ENCODE results near the gene TADA2B. TPM values are rescaled to one million over a fixed set of nuclear protein-coding genes. Genes with fewer than 3 reads are reported as not detected.
A peak's percentile ranks its signal among the peaks of the same experiment; 100 is the strongest.

Gene TADA2B
- total and polyA plus RNA-seq, 2 donors (not counting 1 experiment from before 2014, with no cell fraction given), result 13.6 to 38.5 TPM

DNA sequence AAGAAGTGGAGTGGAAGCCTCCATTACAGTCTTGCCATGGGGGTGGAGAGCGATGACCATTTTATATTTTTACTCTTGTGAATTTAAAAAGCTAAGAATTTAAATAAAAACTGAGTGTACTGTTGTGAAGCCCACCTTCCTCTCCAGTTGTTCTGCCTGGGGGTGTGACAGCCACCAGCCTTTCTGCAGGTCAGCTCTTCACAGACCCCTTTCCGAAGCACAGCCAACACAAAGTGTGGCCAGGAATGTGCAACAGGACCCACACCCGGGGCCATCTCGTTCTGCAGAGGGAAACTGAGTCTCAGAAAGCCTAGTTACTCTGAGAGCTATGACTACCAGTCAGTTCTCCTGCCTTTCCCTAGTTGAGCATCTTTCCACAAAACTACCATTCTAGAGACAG lies 23.3 kb downstream of the TADA2B start:
- H3K36me3 ChIP-seq (replicated peaks in 1 of 2; ENCODE audit: control extremely low read depth in 1 of 2, control insufficient read depth in 1 of 2, extremely low read depth in 1 of 2, insufficient read depth in 2 of 2, low read length in 1 of 2), result peaks cover 2 to 26% of the 10 kb centered on the region in 2 experiments
- ChIA-PET POLR2A (interaction anchor here (0.6 to 4.8 kb wide), 4 partner anchors 24 to 427 kb away, joined by 3 to 36 read pairs (median 10); partner anchors contain the start of genes TADA2B and TBC1D14), CTCF (interaction anchor here (2.0 to 11.2 kb wide), 4 partner anchors 9 to 349 kb away, joined by 8 to 164 read pairs (median 122); partner anchors contain the start of genes BLOC1S4 and TADA2B)
- no peak for TF ChIP-seq EZH2 (IDR thresholded peaks at IDR 0.05; ENCODE audit: borderline replicate concordance, insufficient read depth, low read depth, low read length, poor library complexity, severe bottlenecking)
- TF ChIP-seq, protein P1, sequence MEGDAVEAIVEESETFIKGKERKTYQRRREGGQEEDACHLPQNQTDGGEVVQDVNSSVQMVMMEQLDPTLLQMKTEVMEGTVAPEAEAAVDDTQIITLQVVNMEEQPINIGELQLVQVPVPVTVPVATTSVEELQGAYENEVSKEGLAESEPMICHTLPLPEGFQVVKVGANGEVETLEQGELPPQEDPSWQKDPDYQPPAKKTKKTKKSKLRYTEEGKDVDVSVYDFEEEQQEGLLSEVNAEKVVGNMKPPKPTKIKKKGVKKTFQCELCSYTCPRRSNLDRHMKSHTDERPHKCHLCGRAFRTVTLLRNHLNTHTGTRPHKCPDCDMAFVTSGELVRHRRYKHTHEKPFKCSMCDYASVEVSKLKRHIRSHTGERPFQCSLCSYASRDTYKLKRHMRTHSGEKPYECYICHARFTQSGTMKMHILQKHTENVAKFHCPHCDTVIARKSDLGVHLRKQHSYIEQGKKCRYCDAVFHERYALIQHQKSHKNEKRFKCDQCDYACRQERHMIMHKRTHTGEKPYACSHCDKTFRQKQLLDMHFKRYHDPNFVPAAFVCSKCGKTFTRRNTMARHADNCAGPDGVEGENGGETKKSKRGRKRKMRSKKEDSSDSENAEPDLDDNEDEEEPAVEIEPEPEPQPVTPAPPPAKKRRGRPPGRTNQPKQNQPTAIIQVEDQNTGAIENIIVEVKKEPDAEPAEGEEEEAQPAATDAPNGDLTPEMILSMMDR (IDR thresholded peaks at IDR 0.05), result no peak
- H3K9me3 ChIP-seq (ENCODE audit: control extremely low read depth in 1 of 3, control insufficient read depth in 2 of 3, insufficient read depth in 1 of 3, low read length in 2 of 3), result no peaks in the 10 kb centered on the region
- H2AFZ ChIP-seq (ENCODE audit: insufficient read depth, low read depth, low read length, poor library complexity, severe bottlenecking), result no peak overlapping the region
- H3K4me1 Mint-ChIP-seq, result peaks cover 44% of the 10 kb centered on the region
- H3K27ac Mint-ChIP-seq, result peak overlapping the region; percentile 37
- no peaks in the 10 kb centered on the region for H3K9me3 Mint-ChIP-seq (ENCODE audit: insufficient read depth)
- peak overlapping the region in 2 of 5 experiments; percentile 34 to 73 for H3K4me3 ChIP-seq (ENCODE audit: control extremely low read depth in 1 of 5, extremely low read depth in 1 of 5, insufficient read depth in 1 of 5, low read depth in 2 of 5, low read length in 4 of 5)
- H3K4me3 Mint-ChIP-seq, result peak overlapping the region; percentile 94
- peak overlapping the region; percentile 87 for H3K9ac ChIP-seq (ENCODE audit: low read length)
- intact Hi-C loops (cut with micrococcal nuclease), result no loop called here
- peaks cover 3% of the 10 kb centered on the region for H3K27me3 Mint-ChIP-seq
- ATAC-seq (ENCODE audit: low read depth) (no peak), DNase-seq (no peak)
- H3K4me2 ChIP-seq (replicated peaks; ENCODE audit: low read depth, low read length, poor library complexity, severe bottlenecking), result peak overlapping the region; percentile 85
- peaks cover 49% of the 10 kb centered on the region for H4K20me1 ChIP-seq (ENCODE audit: control insufficient read depth, insufficient read depth, low read length, poor library complexity, severe bottlenecking)
- H3K79me2 ChIP-seq (ENCODE audit: control insufficient read depth, insufficient read depth, low read length), result peaks cover 35% of the 10 kb centered on the region
- H3K27ac ChIP-seq (ENCODE audit: low read length in 2 of 2), result no peak overlapping the region
- H3K4me1 ChIP-seq (ENCODE audit: control insufficient read depth in 2 of 2, insufficient read depth in 2 of 2, low read length in 2 of 2), result peaks cover 26 to 37% of the 10 kb centered on the region in 2 donors
- H3K27me3 ChIP-seq (replicated peaks in 1 of 4; ENCODE audit: control extremely low read depth in 1 of 4, control insufficient read depth in 3 of 4, insufficient read depth in 4 of 4, low read length in 3 of 4), result peaks cover 0 to 3% (median under 1%) of the 10 kb centered on the region in 4 experiments
- 78% methylated on average over 3 of the region's 4 CpGs for WGBS (ENCODE audit: insufficient coverage)

DNA sequence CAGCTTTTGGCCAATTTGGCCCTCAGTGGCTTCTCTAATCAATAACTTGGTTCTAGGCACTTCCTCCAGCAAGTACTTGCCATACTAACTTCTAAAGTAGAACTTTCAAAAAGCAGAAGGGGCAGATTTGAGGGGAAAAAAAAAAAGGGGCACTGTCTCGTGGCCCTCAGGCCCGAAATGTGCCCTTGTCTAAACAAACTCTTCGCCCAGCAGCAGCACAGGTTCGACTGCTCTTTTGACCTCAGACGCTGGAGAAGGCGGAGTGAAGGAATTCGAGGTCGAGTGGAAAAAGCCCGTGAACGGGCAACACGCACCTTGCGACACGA lies 23.9 kb downstream of the TADA2B start:
- peak overlapping the region; percentile 82 for H2AFZ ChIP-seq (ENCODE audit: insufficient read depth, low read depth, low read length, poor library complexity, severe bottlenecking)
- Mint-ChIP-seq H3K27ac (peak overlapping the region; percentile 82), H3K4me1 (peaks cover 44% of the 10 kb centered on the region), H3K4me3 (peak overlapping the region; percentile 94), H3K9me3 (ENCODE audit: insufficient read depth) (no peaks in the 10 kb centered on the region), H3K27me3 (peaks cover 3% of the 10 kb centered on the region)
- H3K4me3 ChIP-seq (ENCODE audit: control extremely low read depth in 1 of 5, extremely low read depth in 1 of 5, insufficient read depth in 1 of 5, low read depth in 2 of 5, low read length in 4 of 5), result peak overlapping the region; percentile 34 to 90 (median 80)
- 5% methylated on average over 13 of the region's 13 CpGs for WGBS (ENCODE audit: insufficient coverage)
- peak overlapping the region; percentile 87 for H3K9ac ChIP-seq (ENCODE audit: low read length)
- peaks cover 35% of the 10 kb centered on the region for H3K79me2 ChIP-seq (ENCODE audit: control insufficient read depth, insufficient read depth, low read length)
- no peaks in the 10 kb centered on the region for H3K9me3 ChIP-seq (ENCODE audit: control extremely low read depth in 1 of 3, control insufficient read depth in 2 of 3, insufficient read depth in 1 of 3, low read length in 2 of 3)
- ATAC-seq (ENCODE audit: low read depth) (no peak), DNase-seq (no peak)
- peaks cover 0 to 20% of the 10 kb centered on the region in 2 experiments for H3K36me3 ChIP-seq (replicated peaks in 1 of 2; ENCODE audit: control extremely low read depth in 1 of 2, control insufficient read depth in 1 of 2, extremely low read depth in 1 of 2, insufficient read depth in 2 of 2, low read length in 1 of 2)
- H3K27me3 ChIP-seq (replicated peaks in 1 of 4; ENCODE audit: control extremely low read depth in 1 of 4, control insufficient read depth in 3 of 4, insufficient read depth in 4 of 4, low read length in 3 of 4), result peaks cover 0 to 3% (median 1%) of the 10 kb centered on the region in 4 experiments
- H3K27ac ChIP-seq (ENCODE audit: low read length in 2 of 2), result peak overlapping the region; percentile 3 to 75
- POLR2A ChIA-PET, result interaction anchor here (1.1 to 4.8 kb wide), 8 partner anchors 9 to 492 kb away, joined by 3 to 36 read pairs (median 8); partner anchors contain the start of genes MAN2B2, MRFAP1, TADA2B and TBC1D14
- intact Hi-C loops (cut with micrococcal nuclease), result no loop called here
- CTCF ChIA-PET, result interaction anchor here (0.5 to 11.2 kb wide), 9 partner anchors 22 to 816 kb away, joined by 3 to 164 read pairs (median 4); partner anchors contain the start of genes BLOC1S4, TADA2B and TBC1D14
- H4K20me1 ChIP-seq (ENCODE audit: control insufficient read depth, insufficient read depth, low read length, poor library complexity, severe bottlenecking), result peaks cover 43% of the 10 kb centered on the region
- H3K4me2 ChIP-seq (replicated peaks; ENCODE audit: low read depth, low read length, poor library complexity, severe bottlenecking), result peak overlapping the region; percentile 85
- TF ChIP-seq, protein P1 (IDR thresholded peaks at IDR 0.05), result no peak
- TF ChIP-seq EZH2 (IDR thresholded peaks at IDR 0.05; ENCODE audit: borderline replicate concordance, insufficient read depth, low read depth, low read length, poor library complexity, severe bottlenecking), result no peak
- peaks cover 26 to 37% of the 10 kb centered on the region in 2 donors for H3K4me1 ChIP-seq (ENCODE audit: control insufficient read depth in 2 of 2, insufficient read depth in 2 of 2, low read length in 2 of 2)

Measured in B cell (primary cell).